HepG2 (cell line): ENCODE data around the gene DALRD3. TPM values are rescaled to one million over a fixed set of nuclear protein-coding genes. Genes with fewer than 3 reads are reported as not detected.
A peak's percentile ranks its signal among the peaks of the same experiment; 100 is the strongest.

Source experiments
- ATF7-NPFF ChIP-seq: sonication (generic); formaldehyde crosslinking; IDR thresholded peaks from 2 replicates; pipeline ENCODE4 v1.8.1; 2023; ENCODE audit warnings: mild to moderate bottlenecking, low read depth, missing genetic modification reagents, moderate library complexity
- CEBPZ ChIP-seq: IDR thresholded peaks from 2 replicates; pipeline ENCODE4 v1.6.1; 2012; ENCODE audit warnings: low read length, improper control_type of control experiment
- ETV5 ChIP-seq: IDR thresholded peaks from 2 replicates; pipeline ENCODE4 v1.6.1; 2018; ENCODE audit warnings: missing biosample characterization, missing genetic modification reagents, inconsistent platforms, borderline replicate concordance
- HMGXB3 ChIP-seq: sonication (generic); formaldehyde crosslinking; IDR thresholded peaks from 2 replicates; pipeline ENCODE4 v1.4.0; 2020; ENCODE audit warnings: missing genetic modification reagents, borderline replicate concordance
- PATZ1 ChIP-seq: sonication (generic); formaldehyde crosslinking; IDR thresholded peaks from 2 replicates; pipeline ENCODE4 v1.4.0; 2020; ENCODE audit warnings: missing genetic modification reagents
- PHF8 ChIP-seq: sonication (generic); formaldehyde crosslinking; IDR thresholded peaks from 2 replicates; pipeline ENCODE4 v1.5.0; 2020; ENCODE audit warnings: missing genetic modification reagents
- RCOR2 ChIP-seq: IDR thresholded peaks from 2 replicates; pipeline ENCODE4 v1.6.1; 2016; ENCODE audit warnings: missing biosample characterization, missing genetic modification reagents
- RFXANK ChIP-seq: IDR thresholded peaks from 2 replicates; pipeline ENCODE4 v1.6.1; 2016
- SIX1 ChIP-seq: sonication (generic); formaldehyde crosslinking; IDR thresholded peaks from 2 replicates; pipeline ENCODE4 v1.4.0; 2020; ENCODE audit warnings: missing genetic modification reagents, borderline replicate concordance
- SNAPC5 ChIP-seq: sonication (generic); formaldehyde crosslinking; IDR thresholded peaks from 2 replicates; pipeline ENCODE4 v1.8.1; 2023; ENCODE audit warnings: mild to moderate bottlenecking, missing genetic modification reagents, borderline replicate concordance
- STAT6 ChIP-seq: sonication (generic); formaldehyde crosslinking; IDR thresholded peaks from 2 replicates; pipeline ENCODE4 v1.4.0; 2020; ENCODE audit warnings: missing genetic modification reagents, mild to moderate bottlenecking, borderline replicate concordance
- YEATS4 ChIP-seq: sonication (generic); formaldehyde crosslinking; IDR thresholded peaks from 2 replicates; pipeline ENCODE4 v1.4.0; 2020; ENCODE audit warnings: missing genetic modification reagents, borderline replicate concordance
- ZFY ChIP-seq: sonication (generic); formaldehyde crosslinking; IDR thresholded peaks from 2 replicates; pipeline ENCODE4 v1.4.0; 2020; ENCODE audit warnings: missing genetic modification reagents
- ZNF383 ChIP-seq: sonication (generic); formaldehyde crosslinking; IDR thresholded peaks from 2 replicates; pipeline ENCODE4 v1.4.0; 2020; ENCODE audit warnings: missing genetic modification reagents, mild to moderate bottlenecking, borderline replicate concordance
- ZNF652 ChIP-seq: IDR thresholded peaks from 2 replicates; pipeline ENCODE4 v1.6.1; 2016; ENCODE audit warnings: low read depth, borderline replicate concordance
- polyA plus RNA-seq, 8 experiments: library from polyadenylated mRNA; depleted of rRNA in 3 of 8; stranded (reverse) in 7 of 8; unstranded in 1 of 8; fragments of >200 nt; fragmentation: Illumina TruSeq in 4 of 8; extraction: Trizol in 4 of 8; gene quantifications; 2 replicates each; pipeline versions ENCODE4 v1.2.1 to v1.2.3, GENCODE V29; 2011 to 2016; ENCODE audit warnings: low read depth in 4 of 8, missing spikeins in 1 of 8, mixed read lengths in 1 of 8; ENCODE audit not compliant: insufficient read depth in 1 of 8
- total RNA-seq, 5 experiments: library from RNA; depleted of rRNA; stranded (reverse); fragments of >200 nt; fragmentation: Illumina TruSeq; extraction: Trizol; gene quantifications; 2 replicates each; pipeline ENCODE4 v1.2.3, GENCODE V29; 2016; ENCODE audit warnings: low read depth in 1 of 5

The DALRD3 gene
- total and polyA plus RNA-seq, 2 of the 13 experiments (the other 11 are each of a cell fraction or from before 2014, with no cell fraction given): 19.9 to 36.5 TPM

GRCh38 chr3:49021813-49022687 is 3.7 kb upstream of the DALRD3 start, which contains the start of gene NDUFAF3 (continued):
- no peak for TF ChIP-seq CEBPZ
- TF ChIP-seq PATZ1 (CRISPR knock-in tag): peak; percentile 59
- TF ChIP-seq ETV5 (CRISPR knock-in tag): no peak; the same call in 1 of the 2 replicates
- TF ChIP-seq RCOR2 (CRISPR knock-in tag): no peak
- no peak; the same call in 1 of the 2 replicates for TF ChIP-seq HMGXB3 (CRISPR knock-in tag)
- TF ChIP-seq STAT6 (CRISPR knock-in tag): peak; percentile 69; the same call in 1 of the 2 replicates
- peak; percentile 89 for TF ChIP-seq ZFY (CRISPR knock-in tag)
- TF ChIP-seq ZNF652 (CRISPR knock-in tag): no peak
- TF ChIP-seq ATF7-NPFF (CRISPR knock-in tag): peak; percentile 65; the same call in 1 of the 2 replicates
- TF ChIP-seq RFXANK (CRISPR knock-in tag): no peak
- TF ChIP-seq SNAPC5 (CRISPR knock-in tag): no peak
- peak; percentile 83 for TF ChIP-seq PHF8 (CRISPR knock-in tag)
- no peak for TF ChIP-seq ZNF383
- TF ChIP-seq YEATS4: peak; percentile 94
- peak; percentile 14 for TF ChIP-seq SIX1 (CRISPR knock-in tag)
